ENCODE data around the gene PTPRG.
"Not testable (repeated sequence)": the region's sequence is repeated elsewhere in the genome, so short reads cannot be mapped to it uniquely, and the experiment has no call there.

The PTPRG gene

DNA sequence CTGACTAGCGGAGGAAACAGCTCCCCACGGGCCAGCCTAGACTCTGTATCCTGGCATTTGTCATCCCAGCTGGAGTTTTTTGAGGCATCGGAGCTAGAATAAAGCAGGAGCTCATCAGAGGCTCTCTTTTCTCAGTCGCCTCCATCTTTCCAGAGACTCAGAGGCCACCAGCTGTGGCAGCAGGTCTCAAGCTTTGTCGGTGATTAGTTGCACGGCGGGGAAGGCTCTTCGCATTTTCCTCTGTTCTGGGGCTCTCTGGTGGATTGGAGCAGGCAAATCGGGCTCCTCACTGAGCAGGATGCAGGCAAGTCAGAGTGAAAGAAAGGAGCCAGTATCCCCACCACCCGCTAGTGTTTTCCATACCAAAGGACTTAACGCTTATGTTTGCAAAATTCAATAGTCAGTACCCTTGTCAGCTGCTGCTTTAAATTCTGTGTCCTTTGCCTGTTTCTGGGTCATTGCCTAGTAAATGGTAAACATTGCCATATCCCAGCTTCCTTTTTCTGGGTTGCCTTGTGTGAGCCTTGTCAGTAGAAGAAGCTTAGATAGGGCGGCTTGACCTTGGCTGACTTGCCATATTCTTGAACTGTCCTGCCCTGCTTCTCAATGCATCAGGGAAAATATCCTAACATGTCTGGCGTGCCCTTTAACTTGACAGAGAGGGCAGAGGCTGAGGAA is 127.1 kb downstream of the PTPRG start:
- no peak for DNase-seq

GRCh38 chr3:61690016-61690415 is 128.6 kb downstream of the PTPRG start:
- no peak for DNase-seq

GRCh38 chr3:61691466-61691865 is 130.1 kb downstream of the PTPRG start:
- DNase-seq = no peak

- DNase-seq = no peak
Observed at GRCh38 chr3:61697301-61697700, 135.9 kb downstream of the PTPRG start.

DNA sequence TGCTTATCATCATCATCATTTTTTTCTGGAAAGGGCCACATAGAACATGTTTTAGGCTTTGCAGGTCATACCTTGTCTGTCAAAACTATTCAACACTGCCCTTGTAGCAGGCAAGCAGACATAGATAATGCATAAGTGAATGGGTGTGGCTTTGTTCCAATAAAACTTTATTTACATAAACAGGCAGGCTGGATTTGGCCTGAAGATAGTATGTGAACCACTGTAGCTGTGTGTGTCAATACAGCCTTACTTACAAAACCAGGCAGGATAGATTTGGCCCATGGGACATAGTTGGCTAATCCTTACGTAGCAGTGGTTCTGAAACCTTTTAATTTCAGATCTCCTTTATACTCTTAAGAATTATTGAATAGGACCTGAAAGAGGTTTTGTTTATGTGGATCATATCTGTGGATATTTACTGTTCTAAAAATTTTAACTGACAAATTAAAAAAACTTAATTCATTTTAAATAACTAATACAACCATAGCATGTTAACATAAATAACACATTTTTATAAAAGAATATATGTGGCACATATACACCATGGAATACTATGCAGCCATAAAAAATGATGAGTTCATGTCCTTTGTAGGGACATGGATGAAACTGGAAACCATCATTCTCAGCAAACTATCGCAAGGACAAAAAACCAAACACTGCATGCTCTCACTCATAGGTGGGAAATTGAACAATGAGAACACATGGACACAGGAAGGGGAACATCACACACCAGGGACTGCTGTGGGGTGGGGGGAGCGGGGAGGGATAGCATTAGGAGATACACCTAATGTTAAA is 137.1 kb downstream of the PTPRG start:
- not testable (repeated sequence) for DNase-seq

GRCh38 chr3:61699622-61700021 is 138.3 kb downstream of the PTPRG start:
- no peak for DNase-seq

DNA sequence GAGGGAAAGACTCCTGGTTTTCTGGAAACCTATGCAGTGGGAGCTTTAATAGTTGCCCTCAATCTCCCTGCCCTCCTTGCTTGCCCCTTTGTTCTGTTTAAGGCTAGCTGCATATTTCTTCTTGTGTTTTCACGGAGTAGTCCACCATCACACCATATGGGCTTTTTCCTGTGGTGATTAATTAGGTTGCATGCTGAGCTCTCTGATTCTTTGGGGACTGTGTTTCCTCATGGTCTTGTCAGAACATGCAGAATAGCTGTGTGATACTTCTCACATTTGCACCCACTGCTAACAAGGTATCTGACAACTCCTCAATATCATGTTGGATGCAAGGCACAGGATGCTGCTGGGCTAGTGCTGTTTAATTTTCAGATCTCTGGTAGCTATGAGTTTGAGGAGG is 139.6 kb downstream of the PTPRG start:
- no peak for DNase-seq

- no peak for DNase-seq
Observed at GRCh38 chr3:61702453-61702852, 141.1 kb downstream of the PTPRG start.

DNA sequence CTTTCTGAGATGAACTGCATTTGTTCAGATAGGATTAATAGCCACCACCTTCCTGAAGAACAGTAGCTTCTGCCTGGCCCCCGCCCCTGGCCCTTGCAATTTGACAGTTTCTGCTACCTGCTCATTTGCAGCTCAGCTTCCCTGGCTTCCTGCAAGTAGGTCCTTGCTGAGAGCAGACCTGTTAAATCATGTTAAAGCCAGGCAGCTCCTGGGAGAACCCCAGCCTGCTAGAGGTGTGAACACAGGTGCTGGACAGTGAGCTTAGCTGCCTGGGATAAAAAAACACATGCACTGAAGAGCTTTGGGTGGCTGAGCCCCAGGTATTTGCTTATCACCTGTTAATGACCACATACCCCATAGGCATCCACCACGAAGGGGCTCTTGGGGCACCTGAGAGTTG is 143.4 kb downstream of the PTPRG start:
- no peak for DNase-seq

GRCh38 chr3:61707492-61707891 is 146.1 kb downstream of the PTPRG start:
- DNase-seq = no peak

DNA sequence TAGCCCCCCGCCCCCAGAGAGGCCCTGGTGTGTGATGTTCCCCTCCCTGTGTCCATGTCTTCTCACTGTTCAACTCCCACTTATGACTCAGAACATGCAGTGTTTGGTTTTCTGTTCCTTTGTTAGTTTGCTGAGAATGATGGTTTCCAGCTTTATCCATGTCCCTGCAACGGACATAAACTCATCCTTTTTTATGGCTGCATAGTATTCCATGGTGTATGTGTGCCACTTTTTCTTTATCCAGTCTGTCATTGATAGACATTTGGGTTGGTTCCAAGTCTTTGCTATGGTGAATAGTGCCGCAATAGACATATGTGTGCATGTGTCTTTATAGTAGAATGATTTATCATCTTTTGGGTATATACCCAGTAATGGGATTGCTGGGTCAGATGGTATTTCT is 149.5 kb downstream of the PTPRG start:
- not testable (repeated sequence) for DNase-seq

GRCh38 chr3:61714225-61714624 is 152.9 kb downstream of the PTPRG start:
- DNase-seq = no peak

DNA sequence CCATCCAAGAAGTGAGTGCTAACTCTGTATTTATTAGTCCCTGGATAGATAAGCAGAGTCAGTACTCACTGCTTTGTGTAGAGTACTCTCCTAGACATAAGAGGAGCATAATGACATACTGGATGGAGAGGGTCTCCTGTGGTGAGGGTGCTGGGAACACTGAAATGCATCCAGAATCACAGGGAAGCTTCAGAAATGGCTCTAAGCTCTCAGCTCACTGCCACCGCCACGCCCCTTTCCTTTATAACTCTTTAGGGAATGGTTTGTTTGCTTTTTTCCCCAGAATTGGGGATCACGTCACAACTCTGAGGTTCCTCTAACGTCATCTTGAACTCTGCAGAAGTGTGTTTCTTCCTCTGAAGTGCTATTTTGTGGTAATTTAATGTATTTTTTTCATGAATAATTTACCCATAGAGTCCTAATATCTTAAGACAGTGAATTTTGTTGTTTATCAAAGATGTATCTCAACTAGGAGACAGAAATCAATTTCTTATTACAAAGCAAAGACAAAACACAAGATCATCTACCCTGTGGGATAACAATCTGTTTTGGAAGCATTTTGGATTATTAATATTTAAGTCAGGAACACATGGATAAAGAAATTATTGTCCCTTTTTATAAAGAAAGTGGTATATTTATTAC is 154.6 kb downstream of the PTPRG start:
- no peak for DNase-seq

DNA sequence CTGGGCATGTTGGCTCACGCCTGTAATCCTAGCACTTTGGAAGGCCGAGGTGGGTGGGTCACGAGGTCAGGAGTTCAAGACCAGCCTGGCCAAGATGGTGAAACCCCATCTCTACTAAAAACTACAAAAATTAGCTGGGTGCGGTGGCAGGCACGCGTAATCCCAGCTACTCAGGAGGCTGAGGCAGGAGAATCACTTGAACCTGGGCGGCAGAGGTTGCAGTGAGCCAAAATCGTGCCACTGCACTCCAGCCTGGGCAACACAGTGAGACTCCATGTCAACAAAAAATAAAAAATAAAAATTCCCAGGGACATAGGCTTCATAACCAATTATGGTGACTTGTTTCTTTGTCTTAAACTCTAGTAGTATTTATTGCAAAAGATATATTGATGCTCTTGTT is 155.3 kb downstream of the PTPRG start:
- not testable (repeated sequence) for DNase-seq

GRCh38 chr3:61718565-61718964 is 157.2 kb downstream of the PTPRG start:
- DNase-seq = no peak

DNA sequence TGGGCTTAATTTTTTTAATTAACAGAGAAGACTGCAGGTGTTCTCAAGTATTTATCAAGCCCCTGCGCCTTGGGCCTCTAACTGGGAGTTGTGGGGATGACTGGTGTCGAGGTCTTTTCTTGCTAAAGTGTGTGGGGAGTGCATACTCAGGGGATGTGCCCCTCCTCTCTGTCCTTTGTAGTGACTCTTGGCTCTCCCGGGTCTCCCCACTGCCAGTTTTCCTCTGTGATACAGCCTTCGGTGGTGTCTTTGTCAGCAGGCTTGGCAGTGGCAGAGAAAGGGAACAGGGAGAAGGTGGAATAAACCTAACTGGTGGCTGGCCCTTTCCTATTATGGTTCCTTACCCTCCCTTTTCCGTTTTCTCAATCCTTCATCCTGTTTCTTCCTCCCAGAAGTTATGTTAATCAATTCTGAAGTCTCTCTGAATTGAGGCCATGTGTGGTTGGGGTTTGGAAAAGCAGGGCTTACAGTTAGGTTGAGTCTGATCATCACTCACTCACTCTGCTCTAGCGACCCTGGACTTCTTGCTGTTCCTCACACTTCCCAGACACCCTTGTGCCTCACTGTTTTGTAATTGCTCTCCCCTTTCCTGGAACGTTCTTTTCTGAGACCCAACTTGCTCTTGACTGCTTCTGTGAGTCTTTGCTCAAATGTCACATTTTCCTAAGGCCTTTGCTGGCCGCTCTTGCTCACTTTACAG is 158.1 kb downstream of the PTPRG start:
- DNase-seq = no peak

DNA sequence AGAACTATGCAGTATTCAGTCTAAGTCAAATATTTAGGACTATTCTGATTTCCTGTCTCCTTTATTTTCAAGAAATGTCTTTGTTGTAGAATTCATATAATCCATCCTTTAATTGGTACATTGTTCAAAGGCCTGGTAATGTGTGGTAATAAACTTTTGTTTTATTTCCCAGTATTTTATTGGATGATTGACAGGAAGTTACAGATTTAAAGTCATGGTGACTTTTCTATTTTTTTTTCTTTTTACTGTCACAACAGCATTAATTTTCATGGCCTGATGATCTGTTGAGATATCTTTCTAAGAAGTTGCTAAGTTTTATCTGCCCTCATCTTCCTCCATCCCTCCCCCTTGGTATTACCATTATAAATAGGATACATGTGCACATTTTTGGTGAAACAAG is 161.7 kb downstream of the PTPRG start:
- no peak for DNase-seq

GRCh38 chr3:61724183-61724582 is 162.8 kb downstream of the PTPRG start:
- no peak for DNase-seq

- no peak for DNase-seq
Observed at GRCh38 chr3:61724801-61725200, 163.4 kb downstream of the PTPRG start.

GRCh38 chr3:61725851-61726333 is 164.5 kb downstream of the PTPRG start:
- no peak for DNase-seq

DNA sequence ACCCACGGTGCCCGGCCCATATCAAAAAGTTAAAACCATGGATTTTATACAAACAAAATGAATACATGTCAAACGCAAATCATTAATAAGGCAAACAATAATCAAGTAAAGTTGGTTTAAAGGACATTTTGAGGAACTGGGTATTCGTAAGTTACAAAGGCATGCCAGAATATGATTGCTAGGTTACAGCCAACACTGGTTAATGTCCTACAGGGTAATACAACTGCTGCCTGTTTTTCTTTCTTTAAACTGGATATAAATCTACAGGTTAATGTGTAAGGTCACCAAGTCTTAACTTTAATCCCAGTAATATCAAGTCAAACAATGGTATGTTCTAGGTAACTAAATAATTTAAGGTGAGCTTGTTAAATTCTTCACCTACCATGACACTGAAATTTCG is 166.1 kb downstream of the PTPRG start:
- DNase-seq = no peak

- DNase-seq = no peak
Observed at GRCh38 chr3:61729038-61729634, 167.8 kb downstream of the PTPRG start.

- no peak for DNase-seq
Observed at GRCh38 chr3:61730056-61730455, 168.7 kb downstream of the PTPRG start.
